Measurements from ENCODE around the gene TOX3. TPM values are rescaled to one million over a fixed set of nuclear protein-coding genes. Genes with fewer than 3 reads are reported as not detected.

Gene TOX3
- total RNA-seq, 6 donors from 2014 or later = 0.61 to 22.0 (median 4.9) TPM

DNA sequence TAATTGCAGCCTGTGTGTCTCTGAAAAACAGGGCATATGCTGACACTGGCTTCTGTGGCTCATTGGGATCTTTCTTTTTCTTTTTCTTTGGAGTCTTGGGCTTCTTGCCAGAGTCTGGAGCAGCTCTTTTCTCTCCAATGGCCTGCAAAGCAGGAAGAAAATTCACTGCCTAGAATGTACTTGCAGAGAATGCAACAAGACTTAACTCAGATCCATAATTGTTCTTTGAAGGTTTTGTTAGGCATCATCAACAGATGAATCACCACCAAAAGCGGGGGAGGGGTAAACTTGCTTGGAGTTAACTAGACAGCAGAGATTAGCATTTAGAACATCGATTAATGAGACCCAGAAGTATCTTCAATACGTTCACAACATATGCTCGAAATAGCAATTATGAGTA is 100.9 kb downstream of the TOX3 start:
- no peak for DNase-seq

DNA sequence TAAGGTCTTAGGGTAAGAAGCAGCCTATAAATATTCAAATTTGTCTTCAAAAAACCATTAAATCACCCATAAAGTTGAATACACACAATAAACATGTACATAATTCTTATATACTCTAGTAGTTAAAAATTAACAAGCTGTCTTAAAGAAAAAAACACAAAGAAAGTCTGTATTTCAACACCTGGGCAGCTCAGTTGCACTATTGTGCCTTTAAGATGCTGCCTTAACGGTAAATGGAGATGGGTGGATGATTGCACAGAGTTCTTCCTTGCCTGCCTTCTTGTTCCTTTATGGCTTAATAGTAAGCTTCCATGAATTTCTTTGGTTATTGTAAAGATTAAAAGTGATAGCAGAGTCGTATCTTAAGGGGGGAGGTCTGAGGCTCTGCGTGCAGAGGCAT is 105.1 kb downstream of the TOX3 start:
- Histone ChIP-seq H3K4me1 (no peaks in the 10 kb centered on the region), H3K9me3 (no peaks in the 10 kb centered on the region), H3K27me3 (no peaks in the 10 kb centered on the region), H3K27ac (no peak overlapping the region), H3K36me3 (peaks cover 0 to 4% (median 0%) of the 10 kb centered on the region in 4 donors), H3K4me3 (no peak overlapping the region)
- DNase-seq = no peak
- TF ChIP-seq, protein P1, sequence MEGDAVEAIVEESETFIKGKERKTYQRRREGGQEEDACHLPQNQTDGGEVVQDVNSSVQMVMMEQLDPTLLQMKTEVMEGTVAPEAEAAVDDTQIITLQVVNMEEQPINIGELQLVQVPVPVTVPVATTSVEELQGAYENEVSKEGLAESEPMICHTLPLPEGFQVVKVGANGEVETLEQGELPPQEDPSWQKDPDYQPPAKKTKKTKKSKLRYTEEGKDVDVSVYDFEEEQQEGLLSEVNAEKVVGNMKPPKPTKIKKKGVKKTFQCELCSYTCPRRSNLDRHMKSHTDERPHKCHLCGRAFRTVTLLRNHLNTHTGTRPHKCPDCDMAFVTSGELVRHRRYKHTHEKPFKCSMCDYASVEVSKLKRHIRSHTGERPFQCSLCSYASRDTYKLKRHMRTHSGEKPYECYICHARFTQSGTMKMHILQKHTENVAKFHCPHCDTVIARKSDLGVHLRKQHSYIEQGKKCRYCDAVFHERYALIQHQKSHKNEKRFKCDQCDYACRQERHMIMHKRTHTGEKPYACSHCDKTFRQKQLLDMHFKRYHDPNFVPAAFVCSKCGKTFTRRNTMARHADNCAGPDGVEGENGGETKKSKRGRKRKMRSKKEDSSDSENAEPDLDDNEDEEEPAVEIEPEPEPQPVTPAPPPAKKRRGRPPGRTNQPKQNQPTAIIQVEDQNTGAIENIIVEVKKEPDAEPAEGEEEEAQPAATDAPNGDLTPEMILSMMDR (IDR thresholded peaks at IDR 0.05) = no peak
- TF ChIP-seq EP300 (IDR thresholded peaks at IDR 0.05) (no peak), POLR2A (IDR thresholded peaks at IDR 0.05) (no peak), POLR2AphosphoS5 (IDR thresholded peaks at IDR 0.05) (no peak)
- no peak for ATAC-seq (ENCODE audit: low FRiP score in 2 of 2)
- 86 to 88% methylated on average over 3 of the region's 3 CpGs for WGBS, 2 donors

More for the DNA sequence above, 100.9 kb downstream of the TOX3 start:
- Histone ChIP-seq H3K4me3 (no peak overlapping the region), H3K27ac (no peak overlapping the region), H3K4me1 (no peaks in the 10 kb centered on the region), H3K9me3 (no peaks in the 10 kb centered on the region), H3K27me3 (no peaks in the 10 kb centered on the region), H3K36me3 (no peaks in the 10 kb centered on the region)
- WGBS, 2 donors = 81% methylated on average over 4 of the region's 4 CpGs
- no peak for ATAC-seq (ENCODE audit: low FRiP score in 2 of 2)
- TF ChIP-seq POLR2A (IDR thresholded peaks at IDR 0.05) (no peak), POLR2AphosphoS5 (IDR thresholded peaks at IDR 0.05) (no peak), EP300 (IDR thresholded peaks at IDR 0.05) (no peak)
- TF ChIP-seq, protein P1 (IDR thresholded peaks at IDR 0.05) = no peak

DNA sequence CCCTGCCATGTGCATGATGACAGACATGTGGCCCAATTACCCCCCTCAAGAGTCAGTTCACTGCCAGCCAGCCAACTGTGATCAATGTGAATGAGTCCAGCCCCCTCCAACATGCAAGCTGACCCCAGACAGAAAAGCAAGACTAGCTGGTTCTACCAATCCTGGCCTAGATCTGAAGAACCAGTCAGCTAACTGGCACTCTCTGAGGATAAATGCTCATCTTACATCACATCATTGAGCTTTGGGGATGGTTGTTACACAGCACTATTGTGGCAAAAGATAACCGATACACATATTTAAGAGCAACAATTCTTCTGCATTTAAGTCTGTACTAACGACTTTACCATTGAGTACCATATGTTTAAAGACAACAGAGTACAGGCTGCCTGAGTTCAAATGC is 106.7 kb downstream of the TOX3 start:
- WGBS, 2 donors = 85 to 93% methylated on average over 2 of the region's 2 CpGs

DNA sequence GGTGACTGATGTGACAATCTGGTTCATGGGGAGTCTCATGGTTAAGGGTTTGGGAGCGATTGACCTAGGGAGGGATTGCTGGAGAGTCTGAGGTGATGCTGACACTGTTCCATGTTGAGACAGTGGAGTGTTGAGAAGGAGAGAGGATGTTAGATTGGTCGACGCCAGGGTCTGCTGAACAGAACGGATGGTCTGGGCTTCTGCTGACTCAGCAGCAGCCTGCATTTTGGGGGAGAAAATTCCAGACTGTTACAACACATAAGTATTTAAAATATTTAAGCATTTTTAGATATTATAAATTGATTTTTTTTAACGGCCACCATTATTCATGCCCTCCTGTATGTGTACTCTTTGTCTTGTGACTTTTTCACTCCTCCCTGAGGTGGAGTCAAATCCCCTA is 107.2 kb downstream of the TOX3 start:
- Histone ChIP-seq H3K27me3 (no peaks in the 10 kb centered on the region), H3K9me3 (no peaks in the 10 kb centered on the region), H3K27ac (no peak overlapping the region), H3K36me3 (peaks cover 0 to 4% (median 0%) of the 10 kb centered on the region in 4 donors), H3K4me3 (no peak overlapping the region), H3K4me1 (no peaks in the 10 kb centered on the region)
- ATAC-seq (ENCODE audit: low FRiP score in 2 of 2) = no peak
- 85 to 87% methylated on average over 5 of the region's 5 CpGs for WGBS, 2 donors
- no peak for DNase-seq
- TF ChIP-seq POLR2A (IDR thresholded peaks at IDR 0.05) = no peak
- no peak for TF ChIP-seq POLR2AphosphoS5 (IDR thresholded peaks at IDR 0.05)
- TF ChIP-seq, protein P1 (IDR thresholded peaks at IDR 0.05) = no peak
- no peak for TF ChIP-seq EP300 (IDR thresholded peaks at IDR 0.05)

More for the DNA sequence above, 106.7 kb downstream of the TOX3 start:
- Histone ChIP-seq H3K27me3 (no peaks in the 10 kb centered on the region), H3K4me1 (no peaks in the 10 kb centered on the region), H3K36me3 (peaks cover 0 to 4% (median 0%) of the 10 kb centered on the region in 4 donors), H3K27ac (no peak overlapping the region), H3K4me3 (no peak overlapping the region), H3K9me3 (no peaks in the 10 kb centered on the region)
- no peak for ATAC-seq (ENCODE audit: low FRiP score in 2 of 2)
- no peak for TF ChIP-seq EP300 (IDR thresholded peaks at IDR 0.05)
- TF ChIP-seq POLR2AphosphoS5 (IDR thresholded peaks at IDR 0.05) = no peak
- TF ChIP-seq POLR2A (IDR thresholded peaks at IDR 0.05) = no peak
- TF ChIP-seq, protein P1 (IDR thresholded peaks at IDR 0.05) = no peak
- no peak for DNase-seq

DNA sequence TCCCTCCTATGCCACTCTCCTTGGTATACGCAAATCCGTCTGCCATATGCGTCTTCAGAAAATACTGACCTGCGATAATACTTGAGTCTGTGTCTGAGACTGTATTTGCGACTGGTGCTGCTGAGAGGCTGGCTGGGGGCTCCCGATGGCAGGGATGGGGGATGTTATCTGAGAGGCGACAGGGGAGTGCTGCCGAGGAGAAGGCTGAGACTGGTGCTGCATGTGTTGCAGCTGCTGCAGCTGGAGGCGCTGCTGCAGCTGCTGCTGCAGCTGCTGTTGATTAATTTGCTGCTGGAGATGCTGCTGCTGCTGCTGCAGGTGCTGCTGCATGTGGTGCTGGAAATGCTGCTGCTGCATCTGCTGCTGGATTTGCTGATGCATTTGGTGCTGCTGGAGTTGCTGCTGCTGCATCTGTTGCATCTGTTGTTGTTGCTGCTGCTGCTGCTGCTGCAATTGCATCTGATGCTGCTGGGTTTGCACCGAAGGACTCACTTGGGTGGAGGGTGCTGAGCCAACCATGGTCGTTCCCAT is 107.7 kb downstream of the TOX3 start:
- H3K27me3 ChIP-seq = no peaks in the 10 kb centered on the region
- H3K4me3 ChIP-seq = no peak overlapping the region
- DNase-seq (peak in 1 of 2 donors; percentile 36), ATAC-seq (ENCODE audit: low FRiP score in 2 of 2) (no peak)
- WGBS, 2 donors = 80 to 87% methylated on average over 10 to 11 of the region's 11 CpGs
- H3K4me1 ChIP-seq = no peaks in the 10 kb centered on the region
- peaks cover 0 to 4% (median 0%) of the 10 kb centered on the region in 4 donors for H3K36me3 ChIP-seq
- H3K9me3 ChIP-seq = no peaks in the 10 kb centered on the region
- TF ChIP-seq, protein P1 (IDR thresholded peaks at IDR 0.05) = no peak
- TF ChIP-seq POLR2A (IDR thresholded peaks at IDR 0.05) (no peak), POLR2AphosphoS5 (IDR thresholded peaks at IDR 0.05) (no peak), EP300 (IDR thresholded peaks at IDR 0.05) (no peak)
- no peak overlapping the region for H3K27ac ChIP-seq

Data from upper lobe of left lung (tissue), 6 donors.